ENCODE results near the gene CAMTA1.

CAMTA1 gene

DNA sequence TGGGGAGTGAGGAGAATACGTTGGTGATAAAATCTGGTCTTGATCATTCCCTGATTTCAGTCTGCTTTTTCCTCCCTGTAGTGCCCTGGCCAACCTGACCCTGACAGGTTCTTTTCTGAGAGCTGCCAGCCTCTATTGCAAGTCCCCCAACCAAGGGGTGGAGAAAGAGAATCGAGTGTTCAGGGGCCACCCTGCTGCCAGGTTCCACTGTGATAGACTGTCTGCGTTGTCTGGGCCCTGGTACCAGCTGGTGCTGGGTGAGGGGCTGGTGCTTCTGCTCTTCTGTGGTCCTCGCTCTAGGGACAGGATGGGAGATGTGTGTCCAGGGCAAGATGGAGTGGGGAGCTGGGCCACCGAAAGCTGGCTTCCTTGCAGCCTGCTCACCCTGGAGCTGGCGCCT is 214.6 kb downstream of the CAMTA1 start:
- no peak overlapping the region for H3K9ac ChIP-seq (ENCODE audit: low read length)
- no peak overlapping the region for H3K4me3 ChIP-seq (ENCODE audit: insufficient read depth, low read length, poor library complexity, severe bottlenecking)
- no peaks in the 10 kb centered on the region for H3K79me2 ChIP-seq (ENCODE audit: insufficient read depth, low read length)
- H4K20me1 ChIP-seq (ENCODE audit: low read depth, low read length): no peaks in the 10 kb centered on the region
- no peaks in the 10 kb centered on the region for H3K9me3 ChIP-seq (ENCODE audit: insufficient read depth, low read length)
- TF ChIP-seq, protein P1, sequence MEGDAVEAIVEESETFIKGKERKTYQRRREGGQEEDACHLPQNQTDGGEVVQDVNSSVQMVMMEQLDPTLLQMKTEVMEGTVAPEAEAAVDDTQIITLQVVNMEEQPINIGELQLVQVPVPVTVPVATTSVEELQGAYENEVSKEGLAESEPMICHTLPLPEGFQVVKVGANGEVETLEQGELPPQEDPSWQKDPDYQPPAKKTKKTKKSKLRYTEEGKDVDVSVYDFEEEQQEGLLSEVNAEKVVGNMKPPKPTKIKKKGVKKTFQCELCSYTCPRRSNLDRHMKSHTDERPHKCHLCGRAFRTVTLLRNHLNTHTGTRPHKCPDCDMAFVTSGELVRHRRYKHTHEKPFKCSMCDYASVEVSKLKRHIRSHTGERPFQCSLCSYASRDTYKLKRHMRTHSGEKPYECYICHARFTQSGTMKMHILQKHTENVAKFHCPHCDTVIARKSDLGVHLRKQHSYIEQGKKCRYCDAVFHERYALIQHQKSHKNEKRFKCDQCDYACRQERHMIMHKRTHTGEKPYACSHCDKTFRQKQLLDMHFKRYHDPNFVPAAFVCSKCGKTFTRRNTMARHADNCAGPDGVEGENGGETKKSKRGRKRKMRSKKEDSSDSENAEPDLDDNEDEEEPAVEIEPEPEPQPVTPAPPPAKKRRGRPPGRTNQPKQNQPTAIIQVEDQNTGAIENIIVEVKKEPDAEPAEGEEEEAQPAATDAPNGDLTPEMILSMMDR (IDR thresholded peaks at IDR 0.05; ENCODE audit: insufficient read depth, low read length, poor library complexity, severe bottlenecking): no peak
- no peak for TF ChIP-seq EZH2phosphoT487 (conservative IDR thresholded peaks at IDR 0.05; ENCODE audit: low read length)
- H2AFZ ChIP-seq (ENCODE audit: low read depth, low read length, severe bottlenecking): no peak overlapping the region
- H3K4me2 ChIP-seq (ENCODE audit: low read depth, low read length, poor library complexity, severe bottlenecking): no peak overlapping the region
- H3F3A ChIP-seq (ENCODE audit: insufficient read depth): no peaks in the 10 kb centered on the region
- no peaks in the 10 kb centered on the region for H3K36me3 ChIP-seq (ENCODE audit: low read length)
- no peak overlapping the region for H3K27ac ChIP-seq (ENCODE audit: low read depth, low read length)
- peaks cover 3% of the 10 kb centered on the region; the same call in 1 of the 2 replicates for H3K27me3 ChIP-seq (ENCODE audit: low read length)
- no peaks in the 10 kb centered on the region for H3K9me2 ChIP-seq (replicated peaks; ENCODE audit: insufficient read depth, low read length)

DNA sequence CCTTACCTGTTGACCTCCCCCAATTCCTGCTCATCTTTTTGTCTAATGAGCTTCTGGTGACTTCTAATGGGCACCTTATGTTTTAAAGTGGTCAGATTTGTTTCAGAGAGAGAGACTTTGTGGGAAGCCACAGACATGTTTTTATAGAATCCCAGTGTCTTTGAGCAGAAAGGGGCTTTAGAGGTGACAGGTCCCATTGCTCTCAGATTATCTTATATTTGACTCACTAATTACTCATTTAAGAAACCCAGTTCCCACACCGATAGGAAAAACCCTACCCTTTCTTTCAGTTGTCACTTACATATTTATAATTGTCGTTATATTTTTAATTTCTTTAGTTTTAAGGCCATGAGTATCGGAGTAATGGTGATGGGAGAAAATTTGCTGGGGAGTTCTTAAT is 215.5 kb downstream of the CAMTA1 start:
- Histone ChIP-seq H3K4me3 (ENCODE audit: insufficient read depth, low read length, poor library complexity, severe bottlenecking) (no peak overlapping the region), H3K9me3 (ENCODE audit: insufficient read depth, low read length) (no peaks in the 10 kb centered on the region), H2AFZ (ENCODE audit: low read depth, low read length, severe bottlenecking) (no peak overlapping the region), H3K9ac (ENCODE audit: low read length) (no peak overlapping the region), H4K20me1 (ENCODE audit: low read depth, low read length) (no peaks in the 10 kb centered on the region), H3F3A (ENCODE audit: insufficient read depth) (no peaks in the 10 kb centered on the region), H3K4me2 (ENCODE audit: low read depth, low read length, poor library complexity, severe bottlenecking) (no peak overlapping the region), H3K27me3 (ENCODE audit: low read length) (peaks cover 3% of the 10 kb centered on the region; the same call in 1 of the 2 replicates), H3K79me2 (ENCODE audit: insufficient read depth, low read length) (no peaks in the 10 kb centered on the region), H3K36me3 (ENCODE audit: low read length) (no peaks in the 10 kb centered on the region), H3K9me2 (replicated peaks; ENCODE audit: insufficient read depth, low read length) (no peaks in the 10 kb centered on the region), H3K27ac (ENCODE audit: low read depth, low read length) (no peak overlapping the region)
- TF ChIP-seq, protein P1 (IDR thresholded peaks at IDR 0.05; ENCODE audit: insufficient read depth, low read length, poor library complexity, severe bottlenecking): no peak
- TF ChIP-seq EZH2phosphoT487 (conservative IDR thresholded peaks at IDR 0.05; ENCODE audit: low read length): no peak

DNA sequence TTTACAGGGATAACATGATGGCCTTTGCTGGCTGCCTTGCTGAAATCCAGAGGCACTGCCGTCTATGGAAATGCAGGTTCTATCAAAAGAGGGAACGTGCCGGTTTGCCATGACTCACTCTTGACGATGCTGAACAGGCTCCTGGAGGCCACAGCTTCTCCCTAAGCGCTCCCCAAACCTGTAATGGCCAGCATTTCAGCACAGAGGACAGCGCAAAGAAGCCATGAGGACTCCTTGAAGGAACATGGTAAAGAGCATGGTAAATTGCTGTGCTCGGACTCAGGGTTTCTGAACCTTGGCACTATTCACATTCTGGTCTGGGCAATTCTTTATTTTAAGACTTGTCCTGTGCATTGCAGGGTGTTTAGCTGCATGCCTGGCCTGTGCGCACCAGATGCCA is 217.5 kb downstream of the CAMTA1 start:
- Histone ChIP-seq H3K27ac (ENCODE audit: low read depth, low read length) (no peak overlapping the region), H3K9me3 (ENCODE audit: insufficient read depth, low read length) (no peaks in the 10 kb centered on the region), H3K9me2 (replicated peaks; ENCODE audit: insufficient read depth, low read length) (no peaks in the 10 kb centered on the region), H3K4me3 (ENCODE audit: insufficient read depth, low read length, poor library complexity, severe bottlenecking) (no peak overlapping the region), H4K20me1 (ENCODE audit: low read depth, low read length) (no peaks in the 10 kb centered on the region), H3K27me3 (ENCODE audit: low read length) (0 out of 2 replicates have a peak, but pooled peaks cover 3% of the 10 kb centered on the region), H3F3A (ENCODE audit: insufficient read depth) (no peaks in the 10 kb centered on the region), H2AFZ (ENCODE audit: low read depth, low read length, severe bottlenecking) (no peak overlapping the region), H3K9ac (ENCODE audit: low read length) (no peak overlapping the region), H3K4me2 (ENCODE audit: low read depth, low read length, poor library complexity, severe bottlenecking) (no peak overlapping the region), H3K36me3 (ENCODE audit: low read length) (no peaks in the 10 kb centered on the region), H3K79me2 (ENCODE audit: insufficient read depth, low read length) (no peaks in the 10 kb centered on the region)
- TF ChIP-seq, protein P1 (IDR thresholded peaks at IDR 0.05; ENCODE audit: insufficient read depth, low read length, poor library complexity, severe bottlenecking): no peak
- TF ChIP-seq EZH2phosphoT487 (conservative IDR thresholded peaks at IDR 0.05; ENCODE audit: low read length): no peak

Data from SU-DHL-6 (cell line).